GM19438 (cell line): ENCODE data around the gene ATOH1.
A peak's percentile ranks its signal among the peaks of the same experiment; 100 is the strongest.

Experiments used
- ATAC-seq: cut with Tn5 transposase; IDR thresholded peaks from one replicate; pipeline ENCODE4 v1.9.1; 2021; ENCODE audit warnings: low read depth; ENCODE audit not compliant: unreplicated experiment

Gene ATOH1

DNA sequence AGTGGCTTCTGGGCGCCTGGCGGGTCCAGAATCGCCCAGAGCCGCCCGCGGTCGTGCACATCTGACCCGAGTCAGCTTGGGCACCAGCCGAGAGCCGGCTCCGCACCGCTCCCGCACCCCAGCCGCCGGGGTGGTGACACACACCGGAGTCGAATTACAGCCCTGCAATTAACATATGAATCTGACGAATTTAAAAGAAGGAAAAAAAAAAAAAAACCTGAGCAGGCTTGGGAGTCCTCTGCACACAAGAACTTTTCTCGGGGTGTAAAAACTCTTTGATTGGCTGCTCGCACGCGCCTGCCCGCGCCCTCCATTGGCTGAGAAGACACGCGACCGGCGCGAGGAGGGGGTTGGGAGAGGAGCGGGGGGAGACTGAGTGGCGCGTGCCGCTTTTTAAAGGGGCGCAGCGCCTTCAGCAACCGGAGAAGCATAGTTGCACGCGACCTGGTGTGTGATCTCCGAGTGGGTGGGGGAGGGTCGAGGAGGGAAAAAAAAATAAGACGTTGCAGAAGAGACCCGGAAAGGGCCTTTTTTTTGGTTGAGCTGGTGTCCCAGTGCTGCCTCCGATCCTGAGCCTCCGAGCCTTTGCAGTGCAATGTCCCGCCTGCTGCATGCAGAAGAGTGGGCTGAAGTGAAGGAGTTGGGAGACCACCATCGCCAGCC, at the start of gene ATOH1:
Gene ATOH1, plus strand, starts transcription at position 422 of the 663 bp plus-strand sequence. Its CDS starts 174 bp downstream, at position 596.
- no peak for ATAC-seq

GRCh38 chr4:93779228-93779627, 49.3 kb upstream of the ATOH1 start:
- ATAC-seq, result no peak

DNA sequence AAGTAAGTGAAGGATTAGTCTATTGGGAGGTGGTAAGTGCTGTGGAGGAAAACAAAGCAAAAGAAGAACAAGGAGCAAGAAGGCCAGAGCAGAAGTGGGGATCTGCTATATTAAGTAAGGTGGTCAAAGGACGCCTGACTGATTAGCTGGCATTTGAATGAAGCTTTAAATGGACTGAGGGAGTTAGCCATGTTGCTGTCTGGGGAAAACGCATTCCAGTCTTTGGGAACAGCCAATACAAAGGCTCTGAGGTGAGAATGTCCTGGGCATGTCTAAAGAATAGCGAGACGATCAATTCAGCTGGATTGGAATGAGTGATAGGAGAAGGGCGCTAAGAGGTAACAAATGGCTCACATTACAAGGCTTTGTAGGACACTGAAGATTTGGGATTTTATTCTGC, 48.5 kb upstream of the ATOH1 start:
- ATAC-seq, result no peak

- ATAC-seq, result no peak
These were observed 47.4 kb upstream of the ATOH1 start for GRCh38 chr4:93781198-93781597.

DNA sequence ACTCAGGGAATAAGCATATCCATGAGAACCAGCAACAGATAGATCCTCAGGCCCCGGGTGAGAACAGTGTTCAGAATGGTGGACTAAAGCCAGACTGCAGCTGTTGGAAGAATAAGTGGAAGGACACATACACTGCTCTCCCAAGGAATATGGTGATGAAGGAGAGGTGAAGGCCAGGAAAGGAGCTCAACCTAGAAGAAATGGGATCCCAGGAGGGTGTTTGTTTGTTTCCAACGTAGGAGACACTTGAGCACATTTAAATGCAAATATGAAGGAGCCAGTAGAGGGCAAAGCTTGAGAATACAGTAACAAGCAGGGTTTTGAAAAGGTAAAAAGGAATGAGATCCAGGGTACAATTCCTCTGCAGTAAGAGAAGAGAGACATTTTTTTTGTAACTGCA, 42.4 kb upstream of the ATOH1 start:
- no peak for ATAC-seq

DNA sequence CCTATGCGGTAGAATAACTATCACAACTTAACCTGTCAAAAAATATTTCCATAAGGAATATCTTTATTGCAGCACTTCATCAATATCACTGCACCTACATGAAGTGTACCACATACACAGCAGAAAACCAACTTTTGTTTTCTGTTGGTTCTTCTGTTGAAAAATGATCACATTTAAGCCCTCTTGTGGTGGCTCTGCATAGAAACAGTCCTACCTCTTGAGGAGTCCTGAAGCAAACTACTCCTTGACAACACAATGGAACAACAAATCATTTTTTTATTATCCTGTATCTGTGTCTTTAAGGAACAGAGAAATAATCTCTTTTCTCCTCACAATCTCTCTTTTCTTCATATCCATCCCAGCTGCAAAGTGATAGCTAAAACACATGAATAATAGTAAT, 39.8 kb upstream of the ATOH1 start:
- no peak for ATAC-seq

DNA sequence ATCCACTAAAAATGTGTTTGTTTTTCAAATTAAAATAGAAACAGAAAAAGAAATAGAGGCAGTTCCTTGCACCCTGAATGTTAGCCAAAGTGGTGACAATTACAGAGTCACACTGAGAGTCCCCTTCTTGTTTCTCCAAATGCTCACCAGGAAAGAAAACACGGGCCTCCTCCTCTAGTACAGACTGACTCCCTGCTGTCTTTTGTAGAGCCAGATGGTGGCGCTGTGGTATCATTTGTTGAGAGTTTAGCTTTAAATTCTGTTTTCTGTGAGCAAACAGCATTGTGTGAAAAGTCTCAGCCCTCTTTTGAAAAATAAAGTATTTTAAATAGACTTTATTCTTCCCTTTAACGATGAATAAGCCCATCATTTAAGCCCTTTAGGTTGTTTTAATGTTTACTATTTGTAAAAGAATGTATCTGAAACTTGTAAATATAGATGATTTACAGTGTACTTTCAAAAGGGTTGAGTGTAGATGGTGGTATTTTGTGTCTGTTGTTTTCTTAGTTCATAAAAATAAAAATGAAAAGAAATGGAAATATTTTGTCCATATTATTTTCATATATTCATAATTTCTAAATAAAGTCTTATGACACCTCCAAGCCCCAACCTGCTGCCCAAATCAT, 36.9 kb upstream of the ATOH1 start:
- ATAC-seq, result peak; percentile 81

- ATAC-seq, result no peak
These were observed 26.5 kb upstream of the ATOH1 start for GRCh38 chr4:93802045-93802444.

DNA sequence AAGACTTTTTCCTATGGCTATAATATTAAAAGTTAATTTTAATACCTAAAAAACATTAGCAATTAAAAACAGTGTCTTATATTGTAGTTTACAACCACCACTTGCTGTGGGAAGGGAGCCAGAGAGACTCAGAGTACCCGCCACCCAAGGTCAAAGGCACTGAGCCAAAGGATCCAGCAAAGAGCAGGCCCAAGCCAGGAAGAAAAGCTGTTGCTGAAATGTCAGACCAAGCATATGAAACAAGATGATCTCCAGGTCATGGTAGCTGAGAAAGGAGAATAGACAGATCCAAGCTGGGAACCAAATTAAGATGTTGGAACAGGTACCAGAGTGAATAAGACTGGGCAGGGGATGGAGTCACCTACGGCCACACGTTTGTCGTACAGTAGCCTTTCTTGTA, 18.8 kb upstream of the ATOH1 start:
- no peak for ATAC-seq

DNA sequence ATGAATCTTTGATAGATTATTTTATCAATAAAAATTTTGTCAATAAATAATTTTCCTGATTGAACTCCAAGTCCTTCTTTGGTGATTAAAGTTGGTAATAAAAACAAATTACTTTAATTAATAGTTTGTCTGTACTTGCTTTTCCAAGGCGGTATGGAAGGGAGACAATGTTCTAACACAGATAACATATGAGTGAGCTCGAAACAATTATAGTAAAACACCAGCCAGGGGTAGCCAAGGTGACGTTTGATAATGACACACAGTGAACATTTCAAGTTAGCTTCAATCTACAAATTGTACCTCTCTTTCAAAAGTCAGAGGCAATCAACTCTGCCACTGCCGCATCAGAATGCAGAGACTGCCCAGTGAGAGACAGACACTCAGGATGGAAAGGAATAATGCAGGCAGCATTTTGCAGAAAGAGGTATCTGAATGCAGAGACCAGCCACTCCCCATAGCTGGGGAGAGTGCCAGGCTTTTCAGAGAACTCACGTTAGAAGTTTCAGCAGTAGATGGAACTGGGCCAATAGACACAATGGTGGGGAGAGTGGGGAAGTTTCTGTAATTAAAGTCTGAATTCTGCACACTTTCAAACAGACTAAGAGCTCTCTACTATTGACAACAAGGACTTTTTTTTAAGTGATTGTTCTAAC, 18.1 kb upstream of the ATOH1 start:
- no peak for ATAC-seq

DNA sequence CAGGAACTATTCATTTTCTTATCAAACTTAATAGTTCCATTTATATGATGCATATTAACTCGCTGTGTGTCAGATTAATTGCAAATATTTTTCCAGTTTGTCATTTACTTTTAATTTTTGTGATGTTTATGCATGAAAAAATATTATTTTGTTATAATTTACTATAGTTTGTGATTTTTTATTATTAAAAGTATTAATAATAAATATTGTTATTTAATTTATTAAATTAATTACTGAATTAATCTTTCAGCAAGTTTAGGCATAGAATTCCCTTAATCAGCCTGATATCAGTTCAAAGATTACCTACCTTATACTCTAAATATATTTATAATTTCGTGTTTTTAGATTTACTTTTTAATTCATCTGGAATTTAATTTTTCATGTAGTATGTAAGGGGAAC, 15.5 kb upstream of the ATOH1 start:
- ATAC-seq, result no peak

DNA sequence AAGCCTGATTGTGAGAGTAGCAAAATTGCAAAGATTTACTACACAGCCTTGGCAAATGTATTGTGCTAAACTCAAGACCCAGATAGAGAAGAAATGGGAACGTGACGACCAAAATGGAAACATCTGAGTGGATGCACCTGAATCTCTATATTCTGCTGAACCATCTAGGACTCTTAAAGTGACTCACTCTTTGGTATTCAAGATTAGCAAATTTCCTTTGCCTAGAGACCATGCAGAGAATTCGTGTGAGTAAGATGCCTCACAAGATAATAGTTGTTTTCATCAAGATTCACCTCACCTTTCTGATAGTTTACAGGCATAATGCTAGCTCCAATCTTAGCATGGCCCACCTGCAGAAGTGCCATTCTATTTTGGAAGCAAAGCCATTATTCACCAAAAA, 14.4 kb upstream of the ATOH1 start:
- no peak for ATAC-seq

DNA sequence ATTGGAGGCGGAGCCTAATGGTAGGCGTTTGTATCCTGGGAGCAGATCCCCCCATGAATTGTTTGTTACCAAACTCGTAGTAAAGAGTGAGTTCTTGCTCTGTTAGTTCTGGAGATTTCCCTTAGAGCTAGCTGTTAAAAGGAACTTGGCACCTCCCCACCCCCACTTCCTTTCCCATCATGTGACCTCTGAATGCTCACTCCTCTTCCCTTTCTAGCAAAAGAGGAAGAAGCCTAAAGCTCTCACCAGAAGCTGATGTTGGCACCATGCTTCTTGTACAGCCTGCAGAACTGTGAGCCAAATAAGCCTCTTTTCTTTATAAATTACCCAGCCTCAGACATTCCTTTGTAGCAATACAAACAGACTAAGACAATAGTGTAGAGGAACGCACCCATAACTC, 13.8 kb upstream of the ATOH1 start:
- ATAC-seq, result no peak

- no peak for ATAC-seq
These were observed 2.9 kb upstream of the ATOH1 start for GRCh38 chr4:93825551-93826216.

GRCh38 chr4:93827272-93827947, 1.1 kb upstream of the ATOH1 start:
- ATAC-seq, result no peak

GRCh38 chr4:93828995-93829819, 654 bp downstream of the ATOH1 start:
- ATAC-seq, result no peak

- ATAC-seq, result no peak
These were observed 1.5 kb downstream of the ATOH1 start for GRCh38 chr4:93829820-93830687.

GRCh38 chr4:93831716-93832496, 3.4 kb downstream of the ATOH1 start:
- peak; percentile 53 for ATAC-seq
